Omental fat pad (tissue), 4 donors: ENCODE data around the gene RPL27. TPM values are rescaled to one million over a fixed set of nuclear protein-coding genes. Genes with fewer than 3 reads are reported as not detected.
"Not testable (repeated sequence)": the region's sequence is repeated elsewhere in the genome, so short reads cannot be mapped to it uniquely, and the experiment has no call there.

Experiments
- ATAC-seq: fragments of 150-250 bp; one replicate; pipeline ENCODE4 v1.9.1; 2016; ENCODE audit warnings: mild to moderate bottlenecking, moderate library complexity; ENCODE audit not compliant: low FRiP score
- DNase-seq: peaks from one replicate; pipeline ENCODE4 v3.0.0-alpha.2; 2019; ENCODE audit warnings: low spot score
- CTCF ChIP-seq, 3 donors: fragments of 450-650 bp; IDR thresholded peaks; one replicate each; pipeline ENCODE4 v1.5.1; 2016 to 2017; ENCODE audit warnings: antibody characterized with exemption in 3 of 3, mild to moderate bottlenecking in 3 of 3, moderate library complexity in 2 of 3
- total RNA-seq, 4 donors: library from RNA; depleted of rRNA; stranded (reverse); fragments of >200 nt; gene quantifications; one replicate each; pipeline ENCODE4 v1.1.0, GENCODE V29; 2016

The RPL27 gene
- total RNA-seq, 4 donors from 2014 or later: 852 to 1,453 (median 1,237) TPM

DNA sequence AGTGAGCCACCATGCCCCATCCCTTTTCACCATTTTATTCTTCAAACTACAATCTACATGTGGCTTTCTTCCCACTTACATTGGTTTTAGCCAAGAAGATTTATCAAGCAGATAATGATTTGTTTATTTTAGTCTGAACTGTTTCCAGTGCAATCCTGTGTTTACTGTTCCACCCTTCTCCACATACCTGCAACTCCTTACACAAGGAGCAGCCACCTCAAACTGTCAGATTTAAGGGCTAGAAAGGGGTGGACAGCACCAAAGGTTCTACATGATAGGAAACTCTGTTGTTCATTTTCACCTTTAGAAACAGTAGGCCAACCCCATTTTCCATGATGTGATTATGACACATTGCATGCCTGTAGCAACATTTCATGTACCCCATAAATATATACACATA, 16.0 kb upstream of the RPL27 start:
- ATAC-seq: no peak
- TF ChIP-seq CTCF (IDR thresholded peaks at IDR 0.05): no peak
- no peak for DNase-seq

GRCh38 chr17:42985225-42985624, 13.0 kb upstream of the RPL27 start:
- no peak for ATAC-seq
- DNase-seq: no peak
- TF ChIP-seq CTCF (IDR thresholded peaks at IDR 0.05): no peak

DNA sequence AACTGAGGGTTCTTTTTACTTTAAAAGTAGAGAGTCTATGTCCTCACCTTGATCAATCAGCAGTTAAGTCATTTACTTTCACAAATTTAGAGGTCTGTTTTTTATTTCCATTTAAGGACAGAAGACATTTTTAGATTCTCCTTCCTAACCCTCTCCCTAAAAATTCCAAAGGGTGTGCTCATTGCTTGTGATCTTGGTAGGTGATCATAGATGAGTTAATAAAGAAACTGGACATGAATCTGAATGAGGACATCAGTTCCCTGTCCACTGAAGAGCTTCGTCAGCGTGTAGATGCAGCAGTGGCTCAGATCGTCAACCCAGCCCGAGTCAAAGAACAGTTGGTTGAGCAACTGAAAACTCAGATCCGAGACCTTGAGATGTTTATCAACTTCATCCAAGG, 9.1 kb upstream of the RPL27 start:
- DNase-seq (no peak), ATAC-seq (no peak)
- TF ChIP-seq CTCF (IDR thresholded peaks at IDR 0.05): no peak

DNA sequence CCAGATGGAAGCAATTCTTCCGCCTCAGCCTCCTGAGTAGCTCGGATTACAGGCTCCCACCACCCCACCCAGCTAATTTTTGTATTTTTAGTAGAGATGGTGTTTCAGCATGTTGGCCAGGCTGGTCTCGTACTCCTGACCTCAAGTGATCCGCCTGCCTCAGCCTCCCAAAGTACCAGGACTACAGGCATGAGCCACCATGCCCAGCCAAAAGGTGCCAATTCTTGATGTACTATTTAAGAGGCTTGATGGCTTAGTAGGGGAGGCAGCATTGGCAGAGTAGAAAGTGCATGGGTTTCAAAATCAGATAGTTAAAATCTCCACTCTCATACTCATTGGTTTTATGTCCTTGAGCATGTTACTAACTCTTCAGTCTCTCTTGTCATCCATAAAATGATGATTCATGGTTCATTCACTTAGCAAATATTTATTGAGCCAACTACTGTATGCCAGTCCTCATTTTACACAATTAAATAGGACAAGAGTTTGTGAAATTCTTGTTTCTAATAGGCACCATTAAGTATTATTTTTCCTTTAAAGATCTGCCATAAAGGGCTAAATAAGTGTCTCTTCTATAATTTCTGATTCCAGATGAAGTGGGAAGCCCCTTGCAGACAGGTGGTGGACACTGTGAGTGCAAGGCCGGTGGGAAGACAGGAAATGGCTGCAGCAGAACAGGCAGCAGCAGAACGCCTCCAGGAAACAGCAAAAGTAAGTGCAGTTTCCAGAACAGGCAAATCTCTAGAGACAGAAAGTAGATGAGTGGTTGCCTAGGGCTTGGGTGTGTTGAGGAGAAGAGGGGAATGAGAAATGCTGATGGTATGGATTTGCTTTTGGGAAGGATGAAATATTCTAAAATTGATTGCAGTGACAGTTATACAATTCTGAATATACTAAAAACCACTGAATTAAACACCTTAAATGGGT, 8.2 kb upstream of the RPL27 start:
- DNase-seq (no peak), ATAC-seq (no peak)
- TF ChIP-seq CTCF (IDR thresholded peaks at IDR 0.05): no peak

DNA sequence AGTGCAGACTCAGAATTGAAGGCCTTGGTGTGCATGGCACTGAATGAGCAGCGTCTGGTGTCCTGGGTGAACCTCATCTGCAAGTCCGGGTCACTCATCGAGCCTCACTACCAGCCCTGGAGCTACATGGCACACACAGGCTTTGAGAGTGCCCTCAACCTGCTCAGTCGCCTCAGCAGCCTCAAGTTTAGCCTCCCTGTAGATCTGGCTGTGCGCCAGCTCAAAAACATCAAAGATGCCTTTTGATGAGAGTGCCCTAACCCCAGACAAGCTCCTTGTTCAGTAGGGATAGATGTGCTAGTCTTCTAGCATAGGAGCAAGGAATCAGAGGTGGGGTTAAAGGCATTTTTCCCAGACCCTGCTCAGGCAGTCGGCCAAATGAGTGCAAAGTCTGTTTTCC, 6.7 kb upstream of the RPL27 start:
- no peak for ATAC-seq
- no peak for TF ChIP-seq CTCF (IDR thresholded peaks at IDR 0.05)
- DNase-seq: no peak

DNA sequence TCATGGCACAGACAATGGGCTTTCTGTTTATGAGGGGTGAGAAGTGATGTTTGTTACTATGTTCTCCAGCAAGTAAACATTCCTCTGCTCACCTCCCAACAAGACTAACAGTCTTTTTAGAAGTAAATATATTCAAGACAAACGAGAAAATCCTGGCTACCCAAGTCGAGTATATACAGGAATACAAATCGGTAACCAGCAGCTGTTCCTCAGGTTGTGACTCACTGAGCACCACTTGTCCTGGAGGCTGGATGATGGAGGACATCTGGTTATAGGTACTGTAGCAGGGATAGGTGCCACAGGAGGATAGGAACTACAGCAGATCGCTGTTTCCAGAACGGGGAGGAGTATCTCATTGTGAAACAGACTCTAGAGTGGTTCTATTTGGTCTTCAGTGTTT, 5.3 kb upstream of the RPL27 start:
- DNase-seq: no peak
- ATAC-seq: no peak
- TF ChIP-seq CTCF (IDR thresholded peaks at IDR 0.05): no peak

DNA sequence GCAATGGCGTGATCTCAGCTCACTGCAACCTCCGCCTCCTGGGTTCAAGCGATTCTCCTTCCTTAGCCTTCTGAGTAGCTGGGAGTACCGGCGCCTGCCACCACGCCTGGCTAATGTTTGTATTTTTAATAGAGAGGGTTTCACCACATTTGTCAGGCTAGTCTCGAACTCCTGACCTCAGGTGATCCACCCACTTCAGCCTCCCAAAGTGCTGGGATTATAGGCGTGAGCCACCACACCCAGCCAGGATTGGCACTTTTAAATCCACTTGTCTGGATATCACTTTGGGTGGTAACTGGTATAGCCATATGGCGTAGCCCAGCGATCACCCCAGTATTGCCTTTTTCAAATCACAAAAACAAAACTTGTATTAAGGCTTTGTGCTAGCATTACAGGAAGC, 4.3 kb upstream of the RPL27 start:
- DNase-seq, ATAC-seq: not testable (repeated sequence)
